Right lobe of liver (tissue), 4 donors: Measurements from ENCODE around the gene PSKH1.

Source experiments
- CTCF ChIP-seq, 4 donors: fragments of 200-600 bp in 3 of 4; fragments of 450-650 bp in 1 of 4; IDR thresholded peaks; one replicate each; pipeline versions ENCODE4 v1.5.1 to v1.8.0; 2016 to 2022; ENCODE audit warnings: antibody characterized with exemption in 4 of 4, mild to moderate bottlenecking in 2 of 4
- POLR2A ChIP-seq: fragments of 450-650 bp; IDR thresholded peaks from one replicate; pipeline ENCODE4 v1.6.1; 2017; ENCODE audit warnings: antibody characterized with exemption, mild to moderate bottlenecking
- donor health status: DM: no; HTN: no; CAD: no.
- donor health status: DM: no; HTN: no; CAD: no.
- donor health status: DM: no; HTN: yes; CAD: no.

DNA sequence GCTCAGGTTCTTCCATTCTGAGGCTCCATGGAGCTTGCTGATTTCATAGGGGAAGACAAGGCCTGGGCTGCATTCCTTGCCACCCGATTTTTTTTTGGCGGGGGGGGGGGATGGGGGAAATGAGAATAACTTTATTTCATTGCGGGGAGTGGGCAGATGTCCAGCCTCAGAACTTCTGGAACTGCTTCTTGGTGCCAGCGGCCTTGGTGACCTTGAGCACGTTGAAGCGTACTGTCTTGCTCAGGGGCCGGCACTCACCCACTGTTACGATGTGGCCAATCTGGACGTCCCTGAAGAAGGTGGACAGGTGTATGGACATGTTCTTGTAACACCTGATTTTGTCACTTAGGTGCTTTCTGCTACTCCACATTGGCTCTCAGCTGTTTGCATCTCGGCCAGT, 37.3 kb upstream of the PSKH1 start:
- TF ChIP-seq CTCF (IDR thresholded peaks at IDR 0.05) = no peak
- no peak for TF ChIP-seq POLR2A
